Measurements from ENCODE around the gene ZNRD2. TPM values are rescaled to one million over a fixed set of nuclear protein-coding genes. Genes with fewer than 3 reads are reported as not detected.
A peak's percentile ranks its signal among the peaks of the same experiment; 100 is the strongest.

The ZNRD2 gene
- total RNA-seq, 1 donor from 2014 or later, result 68.5 TPM

DNA sequence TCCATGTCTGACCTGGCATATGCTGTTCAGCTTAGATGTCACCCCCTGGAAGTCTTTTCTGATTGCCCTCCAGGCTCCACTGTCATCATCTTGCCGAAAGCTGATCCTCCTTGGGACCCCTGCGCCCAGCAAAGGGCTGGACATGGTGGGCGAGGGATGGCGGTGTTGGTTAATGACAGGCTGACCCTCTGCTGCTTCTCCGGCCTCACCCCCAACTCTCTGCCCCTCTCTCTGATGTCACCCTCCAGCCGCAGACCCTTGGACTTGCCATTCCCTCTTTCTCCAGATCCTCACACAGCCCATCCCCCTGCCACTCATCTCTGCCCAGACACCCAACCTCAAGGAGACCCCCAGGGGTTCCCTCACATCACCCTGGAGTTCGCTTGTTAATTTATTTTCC lies 7.9 kb downstream of the ZNRD2 start:
- H3K4me1 ChIP-seq, result peaks cover 55% of the 10 kb centered on the region
- no peak for TF ChIP-seq POLR2AphosphoS5 (IDR thresholded peaks at IDR 0.05; ENCODE audit: insufficient read depth in 1 of 2, low read depth in 1 of 2)
- no peak for TF ChIP-seq POLR2A (IDR thresholded peaks at IDR 0.05)
- TF ChIP-seq, protein P1, sequence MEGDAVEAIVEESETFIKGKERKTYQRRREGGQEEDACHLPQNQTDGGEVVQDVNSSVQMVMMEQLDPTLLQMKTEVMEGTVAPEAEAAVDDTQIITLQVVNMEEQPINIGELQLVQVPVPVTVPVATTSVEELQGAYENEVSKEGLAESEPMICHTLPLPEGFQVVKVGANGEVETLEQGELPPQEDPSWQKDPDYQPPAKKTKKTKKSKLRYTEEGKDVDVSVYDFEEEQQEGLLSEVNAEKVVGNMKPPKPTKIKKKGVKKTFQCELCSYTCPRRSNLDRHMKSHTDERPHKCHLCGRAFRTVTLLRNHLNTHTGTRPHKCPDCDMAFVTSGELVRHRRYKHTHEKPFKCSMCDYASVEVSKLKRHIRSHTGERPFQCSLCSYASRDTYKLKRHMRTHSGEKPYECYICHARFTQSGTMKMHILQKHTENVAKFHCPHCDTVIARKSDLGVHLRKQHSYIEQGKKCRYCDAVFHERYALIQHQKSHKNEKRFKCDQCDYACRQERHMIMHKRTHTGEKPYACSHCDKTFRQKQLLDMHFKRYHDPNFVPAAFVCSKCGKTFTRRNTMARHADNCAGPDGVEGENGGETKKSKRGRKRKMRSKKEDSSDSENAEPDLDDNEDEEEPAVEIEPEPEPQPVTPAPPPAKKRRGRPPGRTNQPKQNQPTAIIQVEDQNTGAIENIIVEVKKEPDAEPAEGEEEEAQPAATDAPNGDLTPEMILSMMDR (IDR thresholded peaks at IDR 0.05), result no peak
- H3K27ac ChIP-seq, result peak overlapping the region; percentile 93
- H3K27me3 ChIP-seq, result no peaks in the 10 kb centered on the region
- H3K9me3 ChIP-seq, result no peaks in the 10 kb centered on the region
- intact Hi-C loops (cut with DNase I), result no loop called here
- no peak for DNase-seq (ENCODE audit: extremely low spot score in 2 of 2)
- H3K36me3 ChIP-seq, result peaks cover 3 to 32% of the 10 kb centered on the region in 2 donors
- peak overlapping the region; percentile 81 to 98 for H3K4me3 ChIP-seq

DNA sequence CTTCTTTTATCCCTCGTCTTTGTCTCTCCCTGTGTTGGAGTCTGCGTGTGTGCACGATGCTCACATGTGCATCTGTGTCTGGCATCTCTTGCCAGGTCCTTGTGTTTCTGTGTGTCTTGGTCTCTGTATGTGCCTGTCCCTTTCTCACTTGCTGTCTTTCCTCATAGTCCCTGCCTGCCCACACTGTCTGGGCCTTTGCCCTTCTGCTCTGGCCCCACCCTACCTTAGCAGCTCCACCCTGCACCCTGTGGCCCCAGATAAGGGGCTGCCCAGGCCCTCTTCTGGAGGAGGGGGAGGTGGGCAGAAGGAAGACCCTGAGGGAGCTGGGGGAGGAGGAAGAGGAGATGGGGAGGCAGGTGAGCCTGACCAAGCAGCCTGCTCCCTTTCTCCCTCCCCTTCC lies 8.4 kb downstream of the ZNRD2 start:
- intact Hi-C loops (cut with DNase I), result no loop called here

DNA sequence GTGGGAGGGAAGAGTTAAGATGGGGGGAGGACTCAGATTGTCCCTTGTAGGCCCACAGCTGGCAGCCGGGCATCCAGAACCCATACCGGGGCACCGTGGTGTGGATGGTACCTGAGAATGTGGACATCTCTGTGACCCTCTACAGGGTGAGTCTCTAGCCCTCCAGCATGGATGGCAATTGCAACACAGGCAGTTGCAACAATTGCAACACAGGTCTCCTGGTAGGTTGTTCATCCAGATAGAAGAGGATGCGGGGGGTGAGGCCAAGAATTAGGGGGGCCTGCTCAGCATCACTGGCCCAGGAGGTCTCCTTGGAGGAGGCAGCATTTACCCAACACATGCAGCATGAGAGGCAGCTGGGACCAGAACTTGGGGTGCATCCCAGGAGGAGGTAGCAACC lies 9.0 kb downstream of the ZNRD2 start:
- Histone ChIP-seq H3K27me3 (no peaks in the 10 kb centered on the region), H3K4me1 (peaks cover 45% of the 10 kb centered on the region), H3K36me3 (peaks cover 3 to 40% of the 10 kb centered on the region in 2 donors), H3K27ac (no peak overlapping the region), H3K4me3 (no peak overlapping the region), H3K9me3 (no peaks in the 10 kb centered on the region)
- TF ChIP-seq POLR2A (IDR thresholded peaks at IDR 0.05) (no peak), POLR2AphosphoS5 (IDR thresholded peaks at IDR 0.05; ENCODE audit: insufficient read depth in 1 of 2, low read depth in 1 of 2) (no peak)
- TF ChIP-seq, protein P1 (IDR thresholded peaks at IDR 0.05), result no peak
- no peak for DNase-seq (ENCODE audit: extremely low spot score in 2 of 2)
- intact Hi-C loops (cut with DNase I), result no loop called here

More for the DNA sequence above, 8.4 kb downstream of the ZNRD2 start:
- Histone ChIP-seq H3K27ac (no peak overlapping the region), H3K9me3 (no peaks in the 10 kb centered on the region), H3K4me1 (peaks cover 49% of the 10 kb centered on the region), H3K27me3 (no peaks in the 10 kb centered on the region), H3K36me3 (peaks cover 3 to 34% of the 10 kb centered on the region in 2 donors), H3K4me3 (no peak overlapping the region)
- no peak for TF ChIP-seq POLR2A (IDR thresholded peaks at IDR 0.05)
- TF ChIP-seq POLR2AphosphoS5 (IDR thresholded peaks at IDR 0.05; ENCODE audit: insufficient read depth in 1 of 2, low read depth in 1 of 2), result no peak
- TF ChIP-seq, protein P1 (IDR thresholded peaks at IDR 0.05), result no peak
- DNase-seq (ENCODE audit: extremely low spot score in 2 of 2), result no peak

DNA sequence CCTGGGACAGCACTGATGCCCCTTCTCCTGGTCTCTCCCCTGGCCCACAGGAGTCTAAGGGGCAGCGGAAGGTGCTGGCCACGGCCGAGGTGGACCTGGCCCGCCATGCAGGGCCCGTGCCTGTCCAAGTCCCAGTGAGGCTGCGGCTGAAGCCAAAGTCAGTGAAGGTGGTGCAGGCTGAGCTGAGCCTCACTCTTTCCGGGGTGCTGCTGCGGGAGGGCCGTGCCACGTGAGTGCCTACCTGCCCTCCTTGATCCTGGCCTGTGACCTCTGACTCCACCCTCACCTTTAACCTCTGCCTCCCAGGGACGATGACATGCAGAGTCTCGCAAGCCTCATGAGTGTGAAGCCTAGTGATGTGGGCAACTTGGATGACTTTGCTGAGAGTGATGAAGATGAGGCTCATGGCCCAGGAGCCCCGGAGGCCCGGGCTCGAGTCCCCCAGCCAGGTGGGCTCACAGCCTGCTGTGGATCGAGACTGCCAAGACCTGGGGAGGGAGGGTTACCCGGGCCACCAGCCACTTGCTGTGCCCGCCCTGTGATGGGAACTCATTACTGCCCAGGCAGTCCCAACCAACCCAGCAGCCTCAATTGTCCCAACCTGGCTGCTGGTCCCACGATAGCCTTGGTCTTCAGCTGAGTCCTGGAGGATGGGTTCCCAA lies 9.9 kb downstream of the ZNRD2 start:
- DNase-seq (ENCODE audit: extremely low spot score in 2 of 2), result no peak
- Histone ChIP-seq H3K4me3 (no peak overlapping the region), H3K36me3 (peaks cover 3 to 43% of the 10 kb centered on the region in 2 donors), H3K4me1 (peaks cover 36% of the 10 kb centered on the region), H3K27me3 (no peaks in the 10 kb centered on the region), H3K9me3 (no peaks in the 10 kb centered on the region), H3K27ac (no peak overlapping the region)
- TF ChIP-seq POLR2A (IDR thresholded peaks at IDR 0.05) (no peak), POLR2AphosphoS5 (IDR thresholded peaks at IDR 0.05; ENCODE audit: insufficient read depth in 1 of 2, low read depth in 1 of 2) (no peak)
- TF ChIP-seq, protein P1 (IDR thresholded peaks at IDR 0.05), result no peak
- intact Hi-C loops (cut with DNase I), result no loop called here

DNA sequence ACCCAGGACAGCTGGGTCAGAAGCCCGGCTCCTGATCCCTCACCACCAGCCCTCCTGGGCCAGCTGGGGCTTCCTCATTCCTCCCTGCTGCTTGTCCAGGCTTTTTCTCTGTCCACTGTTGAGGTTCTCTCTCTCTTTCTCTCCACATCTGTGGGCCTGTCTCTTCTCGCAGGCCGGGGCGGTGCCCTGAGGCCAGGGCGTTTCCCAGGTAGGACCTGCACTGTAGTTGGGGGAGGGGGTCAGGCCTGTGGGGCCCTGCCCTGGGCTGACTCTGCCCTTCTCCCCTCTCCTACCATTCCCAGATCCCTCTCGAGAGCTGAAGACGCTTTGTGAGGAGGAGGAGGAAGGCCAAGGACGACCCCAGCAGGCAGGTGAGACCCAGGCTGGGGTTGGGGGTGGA lies 10.5 kb downstream of the ZNRD2 start:
- TF ChIP-seq POLR2A (IDR thresholded peaks at IDR 0.05) (no peak), POLR2AphosphoS5 (IDR thresholded peaks at IDR 0.05; ENCODE audit: insufficient read depth in 1 of 2, low read depth in 1 of 2) (no peak)
- TF ChIP-seq, protein P1 (IDR thresholded peaks at IDR 0.05), result no peak
- no peak overlapping the region for H3K27ac ChIP-seq
- H3K4me3 ChIP-seq, result no peak overlapping the region
- DNase-seq (ENCODE audit: extremely low spot score in 2 of 2), result no peak
- intact Hi-C loops (cut with DNase I), result no loop called here
- peaks cover 31% of the 10 kb centered on the region for H3K4me1 ChIP-seq
- H3K36me3 ChIP-seq, result peaks cover 3 to 43% of the 10 kb centered on the region in 2 donors
- no peaks in the 10 kb centered on the region for H3K27me3 ChIP-seq
- no peaks in the 10 kb centered on the region for H3K9me3 ChIP-seq

Measured in vagina (tissue), 2 donors.